B cell (primary cell): ENCODE results near the gene ZCCHC4. TPM values are rescaled to one million over a fixed set of nuclear protein-coding genes. Genes with fewer than 3 reads are reported as not detected.
"Not testable (repeated sequence)": the region's sequence is repeated elsewhere in the genome, so short reads cannot be mapped to it uniquely, and the experiment has no call there.

Experiments used
- ATAC-seq: fragments of 200-7000 bp; cut with Tn5 transposase; one replicate; pipeline ENCODE4 v1.10.0; 2021; ENCODE audit warnings: low read depth, mild to moderate bottlenecking, moderate number of reproducible peaks, moderate library complexity
- CTCF ChIA-PET: fragments of 350-600 bp; sonication (Branson Sonifier 250); formaldehyde crosslinking; loops from one replicate; lab custom pipeline; 2021; ENCODE audit warnings: antibody characterized with exemption, inconsistent platforms; lab: Charles Lee
- POLR2A ChIA-PET: fragments of 350-600 bp; sonication (Branson Sonifier 250); formaldehyde crosslinking; loops from one replicate; lab custom pipeline; 2021; ENCODE audit warnings: antibody characterized with exemption; lab: Charles Lee
- DNase-seq: peaks from one replicate; pipeline ENCODE4 v3.0.0; 2013
- H2AFZ ChIP-seq: 2 replicates; pipeline ENCODE4 v1.6.1; 2012; ENCODE audit warnings: mild to moderate bottlenecking, low read depth, low read length; ENCODE audit not compliant: insufficient read depth, poor library complexity, severe bottlenecking
- H3K27ac ChIP-seq, 2 donors: 1 replicate in 1 of 2; 2 replicates in 1 of 2; pipeline ENCODE4 v1.5.1; 2012 to 2013; ENCODE audit warnings: low read length in 2 of 2, mild to moderate bottlenecking in 2 of 2, moderate library complexity in 1 of 2
- H3K27me3 ChIP-seq, 4 experiments: fragments of 200-600 bp in 1 of 4; sonication (generic) in 1 of 4; replicated peaks in 1 of 4; 1 replicate in 2 of 4; 2 replicates in 2 of 4; pipeline versions ENCODE4 v1.6.1 to v1.7.0; 2013 to 2016; ENCODE audit warnings: low read length in 3 of 4, mild to moderate bottlenecking in 2 of 4, mixed read lengths in 1 of 4, moderate library complexity in 1 of 4; ENCODE audit not compliant: insufficient read depth in 4 of 4, control insufficient read depth in 3 of 4; ENCODE audit errors: control extremely low read depth in 1 of 4
- H3K36me3 ChIP-seq, 2 experiments: replicated peaks in 1 of 2; 1 replicate in 1 of 2; 2 replicates in 1 of 2; pipeline versions ENCODE4 v1.6.1 to v1.7.1; 2013; ENCODE audit warnings: low read length in 1 of 2; ENCODE audit not compliant: insufficient read depth in 2 of 2, control insufficient read depth in 1 of 2; ENCODE audit errors: control extremely low read depth in 1 of 2, extremely low read depth in 1 of 2
- H3K4me1 ChIP-seq, 2 donors: fragments of 200-600 bp in 1 of 2; sonication (generic) in 1 of 2; 1 replicate in 1 of 2; 2 replicates in 1 of 2; pipeline versions ENCODE4 v1.5.1 to v1.6.1; 2013 to 2017; ENCODE audit warnings: low read length in 2 of 2; ENCODE audit not compliant: control insufficient read depth in 2 of 2, insufficient read depth in 2 of 2
- H3K4me2 ChIP-seq: replicated peaks from 2 replicates; pipeline ENCODE3; 2012; ENCODE audit warnings: mild to moderate bottlenecking, low read depth, low read length; ENCODE audit not compliant: poor library complexity, severe bottlenecking
- H3K4me3 ChIP-seq, 5 experiments: fragments of 200-600 bp in 1 of 5; sonication (generic) in 1 of 5; 1 replicate in 3 of 5; 2 replicates in 2 of 5; pipeline versions ENCODE4 v1.5.1 to v1.7.0; 2011 to 2016; ENCODE audit warnings: low read length in 4 of 5, mild to moderate bottlenecking in 4 of 5, low read depth in 2 of 5, control low read depth in 1 of 5, moderate library complexity in 1 of 5; ENCODE audit not compliant: insufficient read depth in 1 of 5; ENCODE audit errors: control extremely low read depth in 1 of 5, extremely low read depth in 1 of 5
- H3K79me2 ChIP-seq: fragments of 200-600 bp; sonication (generic); one replicate; pipeline ENCODE4 v1.6.0; 2016; ENCODE audit warnings: low read length; ENCODE audit not compliant: control insufficient read depth, insufficient read depth
- H3K9ac ChIP-seq: fragments of 200-600 bp; sonication (generic); 2 replicates; pipeline ENCODE4 v1.6.1; 2017; ENCODE audit warnings: mild to moderate bottlenecking, low read length, moderate library complexity
- H3K9me3 ChIP-seq, 3 donors: one replicate each; pipeline versions ENCODE4 v1.6.1 to v1.7.1; 2013; ENCODE audit warnings: low read length in 2 of 3; ENCODE audit not compliant: control insufficient read depth in 2 of 3, insufficient read depth in 1 of 3; ENCODE audit errors: control extremely low read depth in 1 of 3
- H4K20me1 ChIP-seq: 2 replicates; pipeline ENCODE4 v1.6.0; 2012; ENCODE audit warnings: mild to moderate bottlenecking, low read length; ENCODE audit not compliant: insufficient read depth, control insufficient read depth, poor library complexity, severe bottlenecking
- H3K27ac Mint-ChIP-seq: one replicate; pipeline ENCODE4 v1.8.0; 2021; ENCODE audit warnings: mixed read lengths
- H3K27me3 Mint-ChIP-seq: one replicate; pipeline ENCODE4 v1.8.0; 2021; ENCODE audit warnings: mixed read lengths
- H3K4me1 Mint-ChIP-seq: one replicate; pipeline ENCODE4 v1.8.0; 2021; ENCODE audit warnings: mixed read lengths
- H3K4me3 Mint-ChIP-seq: one replicate; pipeline ENCODE4 v1.8.0; 2021; ENCODE audit warnings: mixed read lengths
- H3K9me3 Mint-ChIP-seq: one replicate; pipeline ENCODE4 v1.8.0; 2022; ENCODE audit warnings: mixed read lengths; ENCODE audit not compliant: insufficient read depth
- CTCF ChIP-seq: fragments of 200-600 bp; IDR thresholded peaks from one replicate; pipeline ENCODE4 v1.8.0; 2022; ENCODE audit warnings: antibody characterized with exemption, mild to moderate bottlenecking
- EZH2 ChIP-seq: IDR thresholded peaks from 2 replicates; pipeline ENCODE4 v1.6.1; 2012; ENCODE audit warnings: borderline replicate concordance, low read depth, mild to moderate bottlenecking, moderate library complexity, low read length; ENCODE audit not compliant: insufficient read depth, poor library complexity, severe bottlenecking
- WGBS: methylation state at CpG from one replicate; pipeline ENCODE4 v1.1.5; 2013; ENCODE audit warnings: missing lambda C conversion rate; ENCODE audit not compliant: insufficient coverage; 5-methylcytosine and 5-hydroxymethylcytosine counted together
- intact Hi-C: fragments of 100-400 bp; cut with micrococcal nuclease; formaldehyde crosslinking; loops from one replicate; pipeline ENCODE4 v1.10.0; 2022
- polyA plus RNA-seq: library from polyadenylated mRNA; depleted of rRNA; stranded (reverse); fragments of >200 nt; gene quantifications from 2 replicates; pipeline ENCODE4 v1.2.3, GENCODE V29; 2012
- total RNA-seq, 2 donors: library from RNA; stranded (reverse); fragments of 120-200 nt in 1 of 2; gene quantifications; 1 replicate in 1 of 2; 2 replicates in 1 of 2; pipeline versions ENCODE4 v1.2.3 to v1.2.4, GENCODE V29; 2013 to 2022

ZCCHC4 gene
- total and polyA plus RNA-seq, 2 donors (not counting 1 experiment from before 2014, with no cell fraction given), result 6.5 to 22.4 TPM

GRCh38 chr4:25368315-25368714, 55.7 kb downstream of the ZCCHC4 start:
- H3K27me3 Mint-ChIP-seq, result no peaks in the 10 kb centered on the region
- Histone ChIP-seq H3K4me1 (no peaks in the 10 kb centered on the region), H3K9me3 (no peaks in the 10 kb centered on the region), H3K4me2 (no peak overlapping the region), H3K27ac (no peak overlapping the region), H3K9ac (no peak overlapping the region), H2AFZ (no peak overlapping the region), H4K20me1 (no peaks in the 10 kb centered on the region), H3K4me3 (no peak overlapping the region), H3K79me2 (no peaks in the 10 kb centered on the region), H3K27me3 (no peaks in the 10 kb centered on the region), H3K36me3 (peaks cover 0 to 2% of the 10 kb centered on the region in 2 experiments)
- H3K4me1 Mint-ChIP-seq, result no peaks in the 10 kb centered on the region
- DNase-seq (no peak), ATAC-seq (no peak)
- TF ChIP-seq CTCF, result no peak
- TF ChIP-seq EZH2, result no peak
- no peak overlapping the region for H3K27ac Mint-ChIP-seq
- intact Hi-C loops, result no loop called here
- 87% methylated on average over 3 of the region's 6 CpGs for WGBS
- no peaks in the 10 kb centered on the region for H3K9me3 Mint-ChIP-seq
- CTCF ChIA-PET, result interaction anchor here (1.2 to 5.6 kb wide), 9 partner anchors 9 to 388 kb away, joined by 3 to 84 read pairs (median 14); partner anchors contain the start of genes ANAPC4 and ZCCHC4
- POLR2A ChIA-PET, result no interaction called here
- no peak overlapping the region for H3K4me3 Mint-ChIP-seq

- Histone ChIP-seq H3K4me3 (no peak overlapping the region), H4K20me1 (no peaks in the 10 kb centered on the region), H3K27ac (no peak overlapping the region), H3K4me2 (no peak overlapping the region), H3K4me1 (no peaks in the 10 kb centered on the region), H3K36me3 (peaks cover 0 to 2% of the 10 kb centered on the region in 2 experiments), H2AFZ (no peak overlapping the region), H3K9me3 (no peaks in the 10 kb centered on the region), H3K79me2 (no peaks in the 10 kb centered on the region), H3K27me3 (no peaks in the 10 kb centered on the region), H3K9ac (no peak overlapping the region)
- CTCF ChIA-PET, result interaction anchor here (1.0 kb wide), 1 partner anchor 58 kb away, joined by 4 read pairs; the partner anchor contains the start of gene ZCCHC4
- Mint-ChIP-seq H3K4me3 (no peak overlapping the region), H3K27me3 (no peaks in the 10 kb centered on the region), H3K27ac (no peak overlapping the region), H3K9me3 (no peaks in the 10 kb centered on the region), H3K4me1 (no peaks in the 10 kb centered on the region)
- DNase-seq (no peak), ATAC-seq (no peak)
- intact Hi-C loops, result no loop called here
- no peak for TF ChIP-seq EZH2
- no peak for TF ChIP-seq CTCF
- POLR2A ChIA-PET, result interaction anchor here (0.6 kb wide), 1 partner anchor 859 kb away, joined by 7 read pairs; no protein-coding TSS in a partner anchor
- WGBS, result no CpG with 5 or more reads among the region's 2 CpGs
These were observed 57.7 kb downstream of the ZCCHC4 start for GRCh38 chr4:25370242-25370641.

GRCh38 chr4:25372549-25372948, 60.0 kb downstream of the ZCCHC4 start:
- H3K27me3 Mint-ChIP-seq, DNase-seq, ATAC-seq, H3K79me2 ChIP-seq, H3K4me3 Mint-ChIP-seq, H3K9me3 Mint-ChIP-seq, H3K4me3 ChIP-seq, H3K4me1 ChIP-seq, H3K27ac Mint-ChIP-seq, H3K27me3 ChIP-seq, H3K36me3 ChIP-seq, intact Hi-C loops, H3K4me1 Mint-ChIP-seq, H3K4me2 ChIP-seq, H2AFZ ChIP-seq, H3K9ac ChIP-seq, H3K27ac ChIP-seq, CTCF ChIA-PET, POLR2A ChIA-PET, H4K20me1 ChIP-seq, H3K9me3 ChIP-seq: not testable (repeated sequence)
- WGBS, result 100% methylated on average over 5 of the region's 9 CpGs
